CD14-positive monocyte (primary cell): Measurements from ENCODE around the gene MGST1. TPM values are rescaled to one million over a fixed set of nuclear protein-coding genes. Genes with fewer than 3 reads are reported as not detected.

Source experiments
- DNase-seq, 3 donors: peaks; one replicate each; pipeline ENCODE4 v3.0.0-alpha.2; 2011 to 2022
- H2AFZ ChIP-seq: 2 replicates; pipeline ENCODE4 v1.6.0; 2012; ENCODE audit warnings: mild to moderate bottlenecking, low read depth, low read length, inconsistent platforms; ENCODE audit not compliant: insufficient read depth, poor library complexity, severe bottlenecking
- H3K27ac ChIP-seq, 2 donors: 1 replicate in 1 of 2; 2 replicates in 1 of 2; pipeline ENCODE4 v1.5.1; 2012 to 2013; ENCODE audit warnings: low read length in 2 of 2, control low read depth in 1 of 2, inconsistent platforms in 1 of 2, low read depth in 1 of 2, mild to moderate bottlenecking in 1 of 2
- H3K27me3 ChIP-seq, 2 donors: one replicate each; pipeline versions ENCODE4 v1.6.0 to v1.6.1; 2011 to 2013; ENCODE audit warnings: low read length in 2 of 2; ENCODE audit not compliant: control insufficient read depth in 2 of 2, insufficient read depth in 2 of 2
- H3K36me3 ChIP-seq, 2 donors: replicated peaks in 1 of 2; 1 replicate in 1 of 2; 2 replicates in 1 of 2; pipeline versions ENCODE4 v1.5.1 to v1.6.1; 2012 to 2013; ENCODE audit warnings: low read length in 2 of 2, control low read depth in 1 of 2, inconsistent platforms in 1 of 2, mild to moderate bottlenecking in 1 of 2; ENCODE audit not compliant: insufficient read depth in 2 of 2, control insufficient read depth in 1 of 2
- H3K4me1 ChIP-seq, 2 donors: 1 replicate in 1 of 2; 2 replicates in 1 of 2; pipeline versions ENCODE4 v1.5.1 to v1.6.1; 2012 to 2013; ENCODE audit warnings: low read length in 2 of 2, control low read depth in 1 of 2, inconsistent platforms in 1 of 2, mild to moderate bottlenecking in 1 of 2, moderate library complexity in 1 of 2; ENCODE audit not compliant: insufficient read depth in 2 of 2, control insufficient read depth in 1 of 2
- H3K4me2 ChIP-seq: replicated peaks from 2 replicates; pipeline ENCODE3; 2012; ENCODE audit warnings: low read length, moderate library complexity, mild to moderate bottlenecking; ENCODE audit not compliant: poor library complexity, severe bottlenecking; ENCODE audit errors: extremely low read depth
- H3K4me3 ChIP-seq, 3 experiments: fragments of 200-600 bp in 1 of 3; sonication (generic) in 1 of 3; replicated peaks in 1 of 3; 1 replicate in 2 of 3; 2 replicates in 1 of 3; pipeline ENCODE4 v1.5.1; 2011 to 2013; ENCODE audit warnings: low read length in 3 of 3, mild to moderate bottlenecking in 3 of 3, control low read depth in 2 of 3, low read depth in 2 of 3, inconsistent platforms in 1 of 3, moderate library complexity in 1 of 3
- H3K79me2 ChIP-seq: 2 replicates; pipeline ENCODE4 v1.6.0; 2012; ENCODE audit warnings: mild to moderate bottlenecking, control low read depth, inconsistent platforms, low read length, moderate library complexity; ENCODE audit not compliant: insufficient read depth
- H3K9ac ChIP-seq: 2 replicates; pipeline ENCODE4 v1.6.0; 2017; ENCODE audit warnings: low read length, mild to moderate bottlenecking; ENCODE audit not compliant: insufficient read depth, poor library complexity, severe bottlenecking
- H3K9me3 ChIP-seq, 2 donors: replicated peaks in 1 of 2; 1 replicate in 1 of 2; 2 replicates in 1 of 2; pipeline versions ENCODE4 v1.5.1 to v1.6.1; 2012 to 2013; ENCODE audit warnings: low read length in 2 of 2, control low read depth in 1 of 2; ENCODE audit not compliant: control insufficient read depth in 1 of 2, insufficient read depth in 1 of 2
- H4K20me1 ChIP-seq: 2 replicates; pipeline ENCODE4 v1.6.0; 2012; ENCODE audit warnings: mild to moderate bottlenecking, low read length, control low read depth, moderate library complexity; ENCODE audit not compliant: insufficient read depth
- H3K27ac Mint-ChIP-seq, 7 donors: one replicate each; pipeline ENCODE4 v1.8.0; 2020; ENCODE audit warnings: mild to moderate bottlenecking in 7 of 7, mixed read lengths in 7 of 7, moderate library complexity in 6 of 7, inconsistent platforms in 2 of 7
- H3K27me3 Mint-ChIP-seq, 3 donors: one replicate each; pipeline ENCODE4 v1.8.0; 2021 to 2022; ENCODE audit warnings: low read depth in 3 of 3, mild to moderate bottlenecking in 3 of 3, mixed read lengths in 3 of 3, moderate library complexity in 3 of 3, inconsistent platforms in 1 of 3
- H3K36me3 Mint-ChIP-seq, 2 donors: one replicate each; pipeline ENCODE4 v1.8.0; 2020; ENCODE audit warnings: mixed read lengths in 2 of 2, inconsistent platforms in 1 of 2, mild to moderate bottlenecking in 1 of 2
- H3K4me1 Mint-ChIP-seq: one replicate; pipeline ENCODE4 v1.8.0; 2020; ENCODE audit warnings: mild to moderate bottlenecking, mixed read lengths
- H3K4me3 Mint-ChIP-seq, 2 donors: one replicate each; pipeline ENCODE4 v1.8.0; 2020; ENCODE audit warnings: mild to moderate bottlenecking in 2 of 2, mixed read lengths in 2 of 2, moderate library complexity in 1 of 2
- H3K9me3 Mint-ChIP-seq, 7 donors: one replicate each; pipeline ENCODE4 v1.8.0; 2020 to 2022; ENCODE audit warnings: mixed read lengths in 7 of 7, mild to moderate bottlenecking in 6 of 7, moderate library complexity in 6 of 7, inconsistent platforms in 2 of 7
- CTCF ChIP-seq: fragments of 200-600 bp; IDR thresholded peaks from one replicate; pipeline ENCODE4 v1.8.0; 2022; ENCODE audit warnings: antibody characterized with exemption, mild to moderate bottlenecking
- WGBS: methylation state at CpG from one replicate; pipeline ENCODE4 v1.1.5; 2013; ENCODE audit warnings: missing lambda C conversion rate; ENCODE audit not compliant: insufficient coverage; 5-methylcytosine and 5-hydroxymethylcytosine counted together
- intact Hi-C, 2 donors: fragments of 100-400 bp; cut with micrococcal nuclease; formaldehyde crosslinking; loops; one replicate each; pipeline versions ENCODE4 v1.15.0 to v1.15.1; 2023
- polyA plus RNA-seq, 3 donors: library from polyadenylated mRNA; depleted of rRNA in 1 of 3; unstranded in 2 of 3; stranded (reverse) in 1 of 3; fragments of 300-500 nt in 2 of 3; fragments of >200 nt in 1 of 3; fragmentation: Illumina TruSeq in 2 of 3; gene quantifications; 1 replicate in 2 of 3; 2 replicates in 1 of 3; pipeline ENCODE4 v1.2.3, GENCODE V29; 2012 to 2021

MGST1 gene
- polyA plus RNA-seq, 3 donors: 84.8 to 295 (median 248) TPM

GRCh38 chr12:16323638-16324037 lies 23.8 kb upstream of the MGST1 start:
- Histone ChIP-seq H2AFZ (no peak overlapping the region), H3K36me3 (no peaks in the 10 kb centered on the region), H4K20me1 (no peaks in the 10 kb centered on the region), H3K4me1 (no peaks in the 10 kb centered on the region), H3K4me3 (no peak overlapping the region), H3K4me2 (no peak overlapping the region), H3K9ac (no peak overlapping the region), H3K79me2 (no peaks in the 10 kb centered on the region), H3K27ac (no peak overlapping the region), H3K9me3 (peaks cover 9 to 10% of the 10 kb centered on the region in 2 donors), H3K27me3 (no peaks in the 10 kb centered on the region)
- Mint-ChIP-seq H3K36me3 (no peaks in the 10 kb centered on the region), H3K27ac (no peak overlapping the region), H3K27me3 (peaks cover 0 to 5% (median 0%) of the 10 kb centered on the region in 3 donors), H3K4me3 (no peak overlapping the region), H3K9me3 (peaks cover 11 to 19% (median 13%) of the 10 kb centered on the region in 7 donors), H3K4me1 (no peaks in the 10 kb centered on the region)
- DNase-seq: no peak
- intact Hi-C loops: no loop called here
- TF ChIP-seq CTCF: no peak
- no CpG with 5 or more reads among the region's 2 CpGs for WGBS

- Histone ChIP-seq H3K9ac (no peak overlapping the region), H3K27me3 (no peaks in the 10 kb centered on the region), H3K4me3 (no peak overlapping the region), H3K36me3 (no peaks in the 10 kb centered on the region), H4K20me1 (no peaks in the 10 kb centered on the region), H3K27ac (no peak overlapping the region), H3K9me3 (peaks cover 9 to 10% of the 10 kb centered on the region in 2 donors), H3K4me2 (no peak overlapping the region), H2AFZ (no peak overlapping the region), H3K4me1 (no peaks in the 10 kb centered on the region), H3K79me2 (no peaks in the 10 kb centered on the region)
- intact Hi-C loops: no loop called here
- no peak overlapping the region for H3K4me3 Mint-ChIP-seq
- H3K27me3 Mint-ChIP-seq: peaks cover 0 to 5% (median 0%) of the 10 kb centered on the region in 3 donors
- no peak for TF ChIP-seq CTCF
- no peaks in the 10 kb centered on the region for H3K36me3 Mint-ChIP-seq
- no peak for DNase-seq
- peaks cover 11 to 20% (median 13%) of the 10 kb centered on the region in 7 donors for H3K9me3 Mint-ChIP-seq
- H3K4me1 Mint-ChIP-seq: no peaks in the 10 kb centered on the region
- H3K27ac Mint-ChIP-seq: no peak overlapping the region
- 100% methylated on average over 2 of the region's 5 CpGs for WGBS
These were observed 23.2 kb upstream of the MGST1 start for GRCh38 chr12:16324272-16324671.
